HepG2 (cell line): ENCODE results near the gene RHBDF2. TPM values are rescaled to one million over a fixed set of nuclear protein-coding genes. Genes with fewer than 3 reads are reported as not detected.

Experiments used
- ATAC-seq: fragments of 200-7000 bp; cut with Tn5 transposase; 3 replicates; pipeline ENCODE4 v1.9.1; 2020; ENCODE audit warnings: mild to moderate bottlenecking, moderate library complexity
- BruUV-seq: library from RNA; stranded (reverse); fragments of 400-500 nt; replicated peaks from 2 replicates; lab custom pipeline; 2021; lab: Mats Ljungman, UMichigan
- CTCF ChIA-PET: fragments of 300-600 bp; formaldehyde crosslinking; extraction: SDS; loops from one replicate; lab custom pipeline; 2021; ENCODE audit warnings: low total read pairs, inconsistent platforms, low intra/inter-chr PET ratio; lab: Yijun Ruan, JAX
- POLR2A ChIA-PET: fragments of 350-600 bp; sonication (Branson Sonifier 250); formaldehyde crosslinking; loops from one replicate; lab custom pipeline; 2020; ENCODE audit warnings: antibody characterized with exemption, inconsistent platforms; lab: Yijun Ruan, JAX
- DNase-seq: peaks from one replicate; pipeline ENCODE4 v3.0.0-alpha.2; 2015; ENCODE audit warnings: low spot score
- FAIRE-seq: peaks from 3 replicates; lab custom pipeline; 2011; peaks lifted over from hg19 to GRCh38; lab: Jason Lieb, UNC
- H2AFZ ChIP-seq: one replicate; pipeline ENCODE4 v1.6.1; 2011; ENCODE audit warnings: low read length, inconsistent platforms
- H3K27ac ChIP-seq: fragments of 300-600 bp; 3 replicates; pipeline ENCODE4 v1.8.0; 2011; ENCODE audit warnings: mixed run types, mild to moderate bottlenecking, mixed read lengths, low read length, inconsistent platforms; ENCODE audit not compliant: insufficient read depth; ENCODE audit errors: extremely low read length
- H3K27me3 ChIP-seq, 2 experiments: fragments of 200-600 bp in 1 of 2; 2 replicates in 1 of 2; 3 replicates in 1 of 2; pipeline versions ENCODE4 v1.6.0 to v1.8.0; 2011; ENCODE audit warnings: low read length in 2 of 2, mild to moderate bottlenecking in 2 of 2, moderate library complexity in 2 of 2, inconsistent platforms in 1 of 2; ENCODE audit not compliant: insufficient read depth in 2 of 2, control insufficient read depth in 1 of 2
- H3K36me3 ChIP-seq, 2 experiments: fragments of 200-600 bp in 1 of 2; replicated peaks in 1 of 2; 2 replicates in 1 of 2; 3 replicates in 1 of 2; pipeline versions ENCODE4 v1.5.1 to v1.8.0; 2011; ENCODE audit warnings: low read length in 2 of 2, inconsistent platforms in 1 of 2; ENCODE audit not compliant: insufficient read depth in 2 of 2, control insufficient read depth in 1 of 2
- H3K4me1 ChIP-seq: 2 replicates; pipeline ENCODE4 v1.5.1; 2012; ENCODE audit warnings: low read length, inconsistent platforms; ENCODE audit not compliant: insufficient read depth
- H3K4me2 ChIP-seq: 2 replicates; pipeline ENCODE4 v1.6.0; 2011; ENCODE audit warnings: low read depth, low read length, inconsistent platforms
- H3K4me3 ChIP-seq, 3 experiments: fragments of 200-600 bp in 1 of 3; sonication (generic), shearing (Covaris generic) in 1 of 3; replicated peaks in 1 of 3; 2 replicates each; pipeline ENCODE4 v1.5.1; 2011 to 2016; ENCODE audit warnings: low read length in 3 of 3, inconsistent platforms in 2 of 3, low read depth in 2 of 3, mild to moderate bottlenecking in 2 of 3, control low read depth in 1 of 3, mixed read lengths in 1 of 3; ENCODE audit not compliant: insufficient read depth in 1 of 3
- H3K79me2 ChIP-seq: one replicate; pipeline ENCODE4 v1.6.1; 2011; ENCODE audit warnings: low read length, inconsistent platforms; ENCODE audit not compliant: insufficient read depth
- H3K9ac ChIP-seq: 2 replicates; pipeline ENCODE4 v1.6.0; 2011; ENCODE audit warnings: mild to moderate bottlenecking, low read depth, low read length, inconsistent platforms; ENCODE audit not compliant: insufficient read depth
- H3K9me3 ChIP-seq: 2 replicates; pipeline ENCODE4 v1.5.1; 2012; ENCODE audit warnings: mild to moderate bottlenecking, low read length
- H4K20me1 ChIP-seq: 2 replicates; pipeline ENCODE4 v1.6.0; 2011; ENCODE audit warnings: inconsistent platforms, mild to moderate bottlenecking, low read length, moderate library complexity; ENCODE audit not compliant: insufficient read depth
- ATF6 ChIP-seq: sonication (generic); formaldehyde crosslinking; conservative IDR thresholded peaks from 2 replicates; pipeline ENCODE4 v1.4.0; 2020; ENCODE audit warnings: missing genetic modification reagents
- CSRNP2 ChIP-seq: sonication (generic); formaldehyde crosslinking; conservative IDR thresholded peaks from 2 replicates; pipeline ENCODE4 v1.8.0; 2022; ENCODE audit warnings: low read depth, missing genetic modification reagents
- FOXJ3 ChIP-seq: sonication (generic); formaldehyde crosslinking; IDR thresholded peaks from 2 replicates; pipeline ENCODE4 v1.4.0; 2020; ENCODE audit warnings: missing genetic modification reagents, mild to moderate bottlenecking, borderline replicate concordance
- HDAC1 ChIP-seq: sonication (generic); formaldehyde crosslinking; IDR thresholded peaks from 2 replicates; pipeline ENCODE4 v1.5.1; 2020; ENCODE audit warnings: mild to moderate bottlenecking, missing genetic modification reagents
- HNF1B ChIP-seq: sonication (generic); formaldehyde crosslinking; IDR thresholded peaks from 2 replicates; pipeline ENCODE4 v1.5.1; 2020; ENCODE audit warnings: mild to moderate bottlenecking, moderate library complexity, missing genetic modification reagents
- MAX ChIP-seq: IDR thresholded peaks from 2 replicates; pipeline ENCODE4 v1.6.1; 2012; ENCODE audit warnings: inconsistent platforms
- MIXL1 ChIP-seq: IDR thresholded peaks from 2 replicates; pipeline ENCODE4 v1.6.1; 2016
- MNT ChIP-seq: fragments of 450-650 bp; IDR thresholded peaks from 2 replicates; pipeline ENCODE4 v1.6.1; 2016
- RAD21 ChIP-seq: fragments of 450-650 bp; formaldehyde crosslinking; IDR thresholded peaks from 2 replicates; pipeline ENCODE4 v1.5.0; 2020; ENCODE audit warnings: mild to moderate bottlenecking
- SALL1 ChIP-seq: sonication (generic); formaldehyde crosslinking; IDR thresholded peaks from 2 replicates; pipeline ENCODE4 v1.8.0; 2022; ENCODE audit warnings: mild to moderate bottlenecking, missing genetic modification reagents
- ZFP62 ChIP-seq: sonication (generic); formaldehyde crosslinking; IDR thresholded peaks from 2 replicates; pipeline ENCODE4 v1.4.0; 2020; ENCODE audit warnings: missing genetic modification reagents
- ZKSCAN1 ChIP-seq: fragments of 150-350 bp; IDR thresholded peaks from 2 replicates; pipeline ENCODE4 v1.6.1; 2014; ENCODE audit warnings: low read length
- ZNF432 ChIP-seq: sonication (generic); formaldehyde crosslinking; IDR thresholded peaks from 2 replicates; pipeline ENCODE4 v1.5.0; 2020; ENCODE audit warnings: missing genetic modification reagents, mild to moderate bottlenecking, borderline replicate concordance
- ZNF687 ChIP-seq: sonication (generic); formaldehyde crosslinking; IDR thresholded peaks from 2 replicates; pipeline ENCODE4 v1.5.1; 2020; ENCODE audit warnings: mild to moderate bottlenecking, missing genetic modification reagents, moderate library complexity
- WGBS: methylation state at CpG from one replicate; pipeline ENCODE4 v1.1.6; 2017; ENCODE audit warnings: low lambda C conversion rate; 5-methylcytosine and 5-hydroxymethylcytosine counted together
- in situ Hi-C: cut with HindIII; loops from 2 replicates; pipeline ENCODE4 v1.10.0; 2017; ENCODE audit warnings: low pct_unique_long_range_greater_than_20kb; ENCODE audit not compliant: extremely low pct_ligation_motif_present
- intact Hi-C: fragments of 100-400 bp; cut with micrococcal nuclease; formaldehyde crosslinking; loops from one replicate; pipeline ENCODE4 v1.10.0; 2022; ENCODE audit not compliant: unreplicated experiment
- polyA plus RNA-seq, 8 experiments: library from polyadenylated mRNA; depleted of rRNA in 3 of 8; stranded (reverse) in 7 of 8; unstranded in 1 of 8; fragments of >200 nt; fragmentation: Illumina TruSeq in 4 of 8; extraction: Trizol in 4 of 8; gene quantifications; 2 replicates each; pipeline versions ENCODE4 v1.2.1 to v1.2.3, GENCODE V29; 2011 to 2016; ENCODE audit warnings: low read depth in 4 of 8, missing spikeins in 1 of 8, mixed read lengths in 1 of 8; ENCODE audit not compliant: insufficient read depth in 1 of 8
- total RNA-seq, 5 experiments: library from RNA; depleted of rRNA; stranded (reverse); fragments of >200 nt; fragmentation: Illumina TruSeq; extraction: Trizol; gene quantifications; 2 replicates each; pipeline ENCODE4 v1.2.3, GENCODE V29; 2016; ENCODE audit warnings: low read depth in 1 of 5

Gene RHBDF2
- total and polyA plus RNA-seq, 2 of the 13 experiments (the other 11 are each of a cell fraction or from before 2014, with no cell fraction given) = 7.8 to 24.2 TPM

GRCh38 chr17:76513306-76513692, 12.1 kb upstream of the RHBDF2 start:
- peaks cover 64% of the 10 kb centered on the region for H3K4me1 ChIP-seq
- H3K27me3 ChIP-seq = peaks cover 8 to 40% of the 10 kb centered on the region in 2 experiments
- CTCF ChIA-PET = no interaction called here
- peak overlapping the region in 1 of 3 experiments; percentile 29; a peak in 1 of 6 replicates for H3K4me3 ChIP-seq
- intact Hi-C loops = no loop called here
- no peak overlapping the region for H3K27ac ChIP-seq
- no peaks in the 10 kb centered on the region for H3K79me2 ChIP-seq
- no peaks in the 10 kb centered on the region for H3K36me3 ChIP-seq
- DNase-seq (no peak), FAIRE-seq (no peak), ATAC-seq (no peak)
- POLR2A ChIA-PET = interaction anchor here (1.3 to 2.0 kb wide), 5 partner anchors 12 to 44 kb away, joined by 3 to 10 read pairs (median 4); partner anchors contain the start of gene RHBDF2
- H3K9me3 ChIP-seq = no peaks in the 10 kb centered on the region
- peak overlapping the region; percentile 47 for H3K4me2 ChIP-seq
- no peak overlapping the region for H3K9ac ChIP-seq
- no peaks in the 10 kb centered on the region for H4K20me1 ChIP-seq
- WGBS = 15% methylated on average over 6 of the region's 6 CpGs
- no peak overlapping the region for H2AFZ ChIP-seq
- in situ Hi-C loops = no loop called here
- no TSS peak for BruUV-seq
- no peak for TF ChIP-seq RAD21
- TF ChIP-seq ZNF432 (CRISPR knock-in tag) = no peak
- TF ChIP-seq MAX = peak; percentile 13; the same call in 1 of the 2 replicates
- TF ChIP-seq CSRNP2 (CRISPR knock-in tag) = no peak
- no peak for TF ChIP-seq ZKSCAN1
- TF ChIP-seq SALL1 (CRISPR knock-in tag) = 0 out of 2 replicates have a peak, but pooled peaks have one; percentile 3
- TF ChIP-seq MNT = peak; percentile 92
- TF ChIP-seq ZFP62 (CRISPR knock-in tag) = no peak
- 0 out of 2 replicates have a peak, but pooled peaks have one; percentile 19 for TF ChIP-seq HDAC1 (CRISPR knock-in tag)
- no peak for TF ChIP-seq FOXJ3 (CRISPR knock-in tag)
- peak; percentile 6; the same call in 1 of the 2 replicates for TF ChIP-seq HNF1B
- TF ChIP-seq MIXL1 = no peak
- no peak for TF ChIP-seq ZNF687 (CRISPR knock-in tag)
- TF ChIP-seq ATF6 (CRISPR knock-in tag) = no peak
